D721Med (cell line): ENCODE results near the gene CARD10.

Experiments
- DNase-seq: peaks from one replicate; pipeline ENCODE4 v3.0.0; 2011; ENCODE audit warnings: low spot score; ENCODE audit not compliant: insufficient read length
- FAIRE-seq: peaks from 2 replicates; lab custom pipeline; 2011; peaks lifted over from hg19 to GRCh38; lab: Jason Lieb, UNC
- TF ChIP-seq, protein P1 (sequence below): IDR thresholded peaks from 2 replicates; pipeline ENCODE4 v1.5.1; 2012; ENCODE audit warnings: mild to moderate bottlenecking, control low read depth; ENCODE audit not compliant: insufficient read depth; ENCODE audit errors: missing control alignments

The CARD10 gene

DNA sequence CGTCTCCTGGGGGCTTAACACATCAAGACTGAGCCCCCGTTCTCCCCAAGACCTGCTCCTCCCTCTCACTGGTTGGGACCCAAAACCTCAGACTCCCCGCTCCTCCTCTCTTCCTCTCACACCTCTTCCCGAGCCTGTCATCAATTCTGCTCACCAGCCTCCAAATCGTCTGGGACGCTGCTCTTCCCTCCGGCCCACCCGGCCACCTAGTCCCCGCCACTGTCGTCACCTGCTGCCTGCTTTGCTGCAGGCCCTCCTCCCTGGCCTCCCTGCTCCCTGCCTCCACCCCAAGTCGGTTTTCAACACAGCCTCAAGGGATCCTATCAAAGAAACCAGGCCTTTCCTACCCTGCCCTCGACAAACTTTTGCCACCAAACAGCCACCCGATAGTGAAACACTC is 36.2 kb downstream of the CARD10 start:
- TF ChIP-seq, protein P1, sequence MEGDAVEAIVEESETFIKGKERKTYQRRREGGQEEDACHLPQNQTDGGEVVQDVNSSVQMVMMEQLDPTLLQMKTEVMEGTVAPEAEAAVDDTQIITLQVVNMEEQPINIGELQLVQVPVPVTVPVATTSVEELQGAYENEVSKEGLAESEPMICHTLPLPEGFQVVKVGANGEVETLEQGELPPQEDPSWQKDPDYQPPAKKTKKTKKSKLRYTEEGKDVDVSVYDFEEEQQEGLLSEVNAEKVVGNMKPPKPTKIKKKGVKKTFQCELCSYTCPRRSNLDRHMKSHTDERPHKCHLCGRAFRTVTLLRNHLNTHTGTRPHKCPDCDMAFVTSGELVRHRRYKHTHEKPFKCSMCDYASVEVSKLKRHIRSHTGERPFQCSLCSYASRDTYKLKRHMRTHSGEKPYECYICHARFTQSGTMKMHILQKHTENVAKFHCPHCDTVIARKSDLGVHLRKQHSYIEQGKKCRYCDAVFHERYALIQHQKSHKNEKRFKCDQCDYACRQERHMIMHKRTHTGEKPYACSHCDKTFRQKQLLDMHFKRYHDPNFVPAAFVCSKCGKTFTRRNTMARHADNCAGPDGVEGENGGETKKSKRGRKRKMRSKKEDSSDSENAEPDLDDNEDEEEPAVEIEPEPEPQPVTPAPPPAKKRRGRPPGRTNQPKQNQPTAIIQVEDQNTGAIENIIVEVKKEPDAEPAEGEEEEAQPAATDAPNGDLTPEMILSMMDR = no peak
- FAIRE-seq = no peak
- DNase-seq = no peak

DNA sequence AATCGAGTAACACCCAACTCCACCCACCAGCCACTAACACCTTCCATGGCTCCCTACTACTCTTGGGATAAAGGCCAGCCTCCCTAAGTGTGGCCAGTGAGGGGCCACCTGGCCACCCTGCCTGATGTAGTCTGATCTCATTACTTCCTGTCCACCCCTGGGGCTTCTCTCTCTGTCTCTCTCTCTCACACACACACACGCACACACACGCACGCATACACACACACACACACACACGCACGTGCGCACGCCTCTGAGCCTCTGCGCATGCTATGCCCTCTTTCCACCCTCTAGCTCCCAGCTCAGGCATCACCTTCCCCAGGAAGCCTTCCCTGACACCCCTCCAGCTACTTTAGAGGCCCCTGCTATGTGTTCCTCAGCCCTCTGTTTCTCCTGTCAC is 37.0 kb downstream of the CARD10 start:
- FAIRE-seq = no peak
- DNase-seq = no peak
- TF ChIP-seq, protein P1 = no peak

DNA sequence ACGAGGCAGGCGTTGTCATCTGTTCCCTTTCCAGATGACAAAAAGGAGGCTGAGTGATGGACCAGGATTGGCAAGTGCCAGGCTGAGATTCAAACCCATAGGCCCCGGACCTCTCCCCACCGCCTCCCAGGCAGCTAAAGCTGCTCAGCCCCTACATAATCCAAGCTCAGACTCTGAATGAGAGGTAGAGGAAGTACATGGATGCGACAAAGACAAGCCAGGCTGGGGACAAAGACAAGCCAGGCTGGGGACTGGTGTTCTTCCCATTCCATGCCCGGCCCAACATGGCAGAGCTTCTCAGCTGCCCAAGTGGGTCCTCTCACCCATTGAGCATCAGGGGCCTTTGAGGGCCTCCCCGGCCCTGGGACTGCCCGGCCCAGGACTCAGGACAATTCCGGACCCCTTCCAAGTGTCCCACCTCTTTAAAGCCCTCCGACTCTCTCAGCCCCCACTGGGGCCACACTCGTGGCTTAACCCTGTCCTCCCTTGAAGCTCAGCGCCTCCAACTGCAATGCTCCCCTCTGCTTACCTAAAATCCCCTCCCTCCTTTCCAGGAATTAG is 37.8 kb downstream of the CARD10 start:
- DNase-seq (no peak), FAIRE-seq (no peak)
- TF ChIP-seq, protein P1 = no peak

DNA sequence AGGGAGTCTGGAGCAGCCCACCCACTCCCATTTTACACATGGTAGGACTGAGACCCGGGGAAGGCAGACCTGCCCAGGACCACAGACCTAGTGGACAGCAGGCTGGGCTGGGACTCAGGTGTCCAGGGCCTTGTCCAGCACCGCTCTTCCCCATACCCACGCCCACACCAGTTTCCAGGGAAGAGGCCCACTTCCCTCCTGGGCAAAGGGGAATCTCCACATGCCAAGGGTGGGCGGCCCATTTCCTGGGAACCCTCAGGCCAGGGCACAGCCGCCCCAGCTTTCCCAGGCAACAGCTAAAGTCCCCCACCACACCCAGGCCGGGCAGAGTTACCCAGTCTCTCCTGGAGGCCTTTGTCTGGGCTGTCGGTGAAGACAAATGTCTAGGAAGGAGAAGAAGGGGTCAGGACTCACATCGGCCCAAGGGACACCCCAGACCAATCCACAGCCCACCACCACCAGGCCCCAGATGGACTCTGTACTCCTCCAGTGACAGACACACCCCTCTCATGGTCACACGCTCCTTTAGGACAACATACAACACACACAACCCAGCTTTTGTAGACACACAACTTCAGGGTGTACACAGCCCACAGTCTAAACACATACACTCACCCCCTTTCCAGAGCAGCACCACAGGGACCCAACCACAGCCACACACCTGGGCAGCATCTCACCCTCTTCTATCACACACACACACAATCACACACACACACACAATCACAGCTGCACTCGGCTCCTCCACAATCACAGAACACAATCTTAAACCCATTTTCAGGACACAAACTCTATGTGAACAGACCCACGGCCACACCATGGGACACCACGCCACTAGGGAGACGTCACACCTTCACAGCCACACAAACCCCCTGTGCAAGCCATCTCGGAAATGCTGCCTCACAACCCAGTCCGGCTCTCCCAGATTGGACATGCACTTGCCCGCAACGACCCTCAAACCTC is 38.5 kb downstream of the CARD10 start:
- TF ChIP-seq, protein P1 = no peak
- DNase-seq (no peak), FAIRE-seq (no peak)

DNA sequence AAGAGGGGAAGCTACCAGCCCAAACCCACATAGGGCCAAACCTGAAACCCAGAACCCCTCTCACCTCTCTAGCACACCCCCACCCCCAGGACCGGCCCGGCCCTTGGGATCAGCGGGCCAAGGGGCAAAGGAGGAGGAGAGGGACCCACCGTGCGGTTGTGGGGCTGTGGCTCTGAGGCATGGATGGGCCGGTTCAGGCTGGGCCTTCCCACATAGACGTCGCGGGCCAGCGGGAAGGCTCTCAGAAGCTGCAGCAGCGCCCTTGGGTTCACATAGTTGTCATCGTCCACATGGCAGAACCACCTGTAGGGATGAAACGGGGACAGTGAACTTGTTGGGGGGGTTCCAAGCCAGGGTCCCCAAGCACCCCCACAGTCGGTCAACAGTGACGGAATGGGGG is 40.0 kb downstream of the CARD10 start:
- TF ChIP-seq, protein P1 = no peak
- FAIRE-seq = no peak

DNA sequence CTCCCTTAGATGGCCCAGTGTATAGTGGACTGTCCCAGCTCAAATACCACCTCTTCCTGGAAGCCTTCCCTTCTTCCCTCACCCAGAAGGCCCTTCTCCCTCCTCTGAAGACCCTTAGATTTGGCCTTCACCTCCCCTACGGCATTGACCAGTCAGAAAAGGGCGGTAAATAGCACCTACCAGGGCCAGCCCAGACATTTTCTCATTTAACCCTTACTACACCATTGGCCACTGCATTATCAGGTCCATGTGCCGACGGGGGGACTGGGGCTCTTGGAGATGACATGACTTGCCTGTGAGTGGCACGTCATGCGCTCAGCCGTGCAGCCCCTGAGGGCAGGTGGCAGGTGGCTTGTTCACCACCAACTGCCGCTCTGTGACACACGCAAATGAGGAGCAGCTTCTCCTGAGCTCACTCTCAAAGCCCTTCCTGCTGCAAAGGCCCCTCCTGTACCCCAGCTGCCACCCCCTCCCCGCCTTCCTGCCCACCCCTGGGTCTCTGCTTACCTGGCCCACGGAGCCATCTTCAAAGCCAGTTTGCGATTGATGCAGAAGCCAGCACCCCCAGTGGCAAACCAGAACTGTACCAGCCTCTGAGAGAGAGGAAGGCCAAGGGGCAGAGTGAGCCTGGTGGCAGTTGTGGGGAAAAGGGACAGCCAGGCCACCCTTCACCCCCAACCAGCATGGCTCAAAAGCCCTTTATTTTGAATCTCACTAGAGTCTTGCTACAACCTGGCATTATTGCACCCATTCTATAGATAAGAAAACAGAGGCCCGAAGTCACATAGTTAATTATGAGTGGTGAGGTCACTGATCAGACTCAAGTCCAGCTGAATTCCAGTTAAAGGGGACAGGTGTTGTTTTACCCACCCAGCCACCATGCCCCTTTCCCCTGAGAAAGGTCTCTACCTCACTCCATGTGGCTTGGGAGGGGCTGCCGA is 42.6 kb downstream of the CARD10 start:
- TF ChIP-seq, protein P1 = no peak
- DNase-seq (no peak), FAIRE-seq (no peak)

More for the DNA sequence above, 40.0 kb downstream of the CARD10 start:
- DNase-seq = no peak
